PFSK-1 (cell line): ENCODE measurements around the gene TEKT1.

Source experiments
- POLR2AphosphoS5 ChIP-seq: IDR thresholded peaks from 2 replicates; pipeline ENCODE4 v1.6.1; 2012; ENCODE audit warnings: low read depth, mild to moderate bottlenecking, control low read depth, low read length, moderate library complexity
- TAF1 ChIP-seq: IDR thresholded peaks from 2 replicates; pipeline ENCODE4 v1.6.1; 2012; ENCODE audit warnings: low read length, control low read depth, borderline replicate concordance; ENCODE audit not compliant: insufficient read depth
- TF ChIP-seq, protein P1 (sequence below), 2 experiments: IDR thresholded peaks; 2 replicates each; pipeline versions ENCODE4 v1.6.1 to v1.8.0; 2011 to 2012; ENCODE audit warnings: low read depth in 2 of 2, low read length in 2 of 2, control low read depth in 1 of 2, inconsistent platforms in 1 of 2, mild to moderate bottlenecking in 1 of 2, moderate library complexity in 1 of 2; ENCODE audit not compliant: insufficient read depth in 1 of 2

- TF ChIP-seq, protein P1, sequence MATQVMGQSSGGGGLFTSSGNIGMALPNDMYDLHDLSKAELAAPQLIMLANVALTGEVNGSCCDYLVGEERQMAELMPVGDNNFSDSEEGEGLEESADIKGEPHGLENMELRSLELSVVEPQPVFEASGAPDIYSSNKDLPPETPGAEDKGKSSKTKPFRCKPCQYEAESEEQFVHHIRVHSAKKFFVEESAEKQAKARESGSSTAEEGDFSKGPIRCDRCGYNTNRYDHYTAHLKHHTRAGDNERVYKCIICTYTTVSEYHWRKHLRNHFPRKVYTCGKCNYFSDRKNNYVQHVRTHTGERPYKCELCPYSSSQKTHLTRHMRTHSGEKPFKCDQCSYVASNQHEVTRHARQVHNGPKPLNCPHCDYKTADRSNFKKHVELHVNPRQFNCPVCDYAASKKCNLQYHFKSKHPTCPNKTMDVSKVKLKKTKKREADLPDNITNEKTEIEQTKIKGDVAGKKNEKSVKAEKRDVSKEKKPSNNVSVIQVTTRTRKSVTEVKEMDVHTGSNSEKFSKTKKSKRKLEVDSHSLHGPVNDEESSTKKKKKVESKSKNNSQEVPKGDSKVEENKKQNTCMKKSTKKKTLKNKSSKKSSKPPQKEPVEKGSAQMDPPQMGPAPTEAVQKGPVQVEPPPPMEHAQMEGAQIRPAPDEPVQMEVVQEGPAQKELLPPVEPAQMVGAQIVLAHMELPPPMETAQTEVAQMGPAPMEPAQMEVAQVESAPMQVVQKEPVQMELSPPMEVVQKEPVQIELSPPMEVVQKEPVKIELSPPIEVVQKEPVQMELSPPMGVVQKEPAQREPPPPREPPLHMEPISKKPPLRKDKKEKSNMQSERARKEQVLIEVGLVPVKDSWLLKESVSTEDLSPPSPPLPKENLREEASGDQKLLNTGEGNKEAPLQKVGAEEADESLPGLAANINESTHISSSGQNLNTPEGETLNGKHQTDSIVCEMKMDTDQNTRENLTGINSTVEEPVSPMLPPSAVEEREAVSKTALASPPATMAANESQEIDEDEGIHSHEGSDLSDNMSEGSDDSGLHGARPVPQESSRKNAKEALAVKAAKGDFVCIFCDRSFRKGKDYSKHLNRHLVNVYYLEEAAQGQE (IDR thresholded peaks at IDR 0.05; ENCODE audit: insufficient read depth in 1 of 2, low read depth in 2 of 2, low read length in 2 of 2): no peak
- no peak for TF ChIP-seq TAF1
- no peak for TF ChIP-seq POLR2AphosphoS5
Observed at GRCh38 chr17:6862825-6863224, 31.3 kb upstream of the TEKT1 start.
